ENCODE measurements around the gene PRKAG1. TPM values are rescaled to one million over a fixed set of nuclear protein-coding genes. Genes with fewer than 3 reads are reported as not detected.

PRKAG1 gene
- total RNA-seq, 3 donors from 2014 or later, result 68.1 to 70.6 (median 68.4) TPM

- no peak for ATAC-seq
- H3K36me3 Mint-ChIP-seq (ENCODE audit: insufficient read depth), result peaks cover 35% of the 10 kb centered on the region
- no peak overlapping the region for H3K4me3 Mint-ChIP-seq
- H3K27me3 Mint-ChIP-seq (ENCODE audit: low read depth), result no peaks in the 10 kb centered on the region
- no peak for DNase-seq
- no peaks in the 10 kb centered on the region for H3K9me3 Mint-ChIP-seq
- H3K4me1 Mint-ChIP-seq (ENCODE audit: low read depth), result peaks cover 48% of the 10 kb centered on the region
Measured at GRCh38 chr12:49054096-49054495, 35.5 kb upstream of the PRKAG1 start.

DNA sequence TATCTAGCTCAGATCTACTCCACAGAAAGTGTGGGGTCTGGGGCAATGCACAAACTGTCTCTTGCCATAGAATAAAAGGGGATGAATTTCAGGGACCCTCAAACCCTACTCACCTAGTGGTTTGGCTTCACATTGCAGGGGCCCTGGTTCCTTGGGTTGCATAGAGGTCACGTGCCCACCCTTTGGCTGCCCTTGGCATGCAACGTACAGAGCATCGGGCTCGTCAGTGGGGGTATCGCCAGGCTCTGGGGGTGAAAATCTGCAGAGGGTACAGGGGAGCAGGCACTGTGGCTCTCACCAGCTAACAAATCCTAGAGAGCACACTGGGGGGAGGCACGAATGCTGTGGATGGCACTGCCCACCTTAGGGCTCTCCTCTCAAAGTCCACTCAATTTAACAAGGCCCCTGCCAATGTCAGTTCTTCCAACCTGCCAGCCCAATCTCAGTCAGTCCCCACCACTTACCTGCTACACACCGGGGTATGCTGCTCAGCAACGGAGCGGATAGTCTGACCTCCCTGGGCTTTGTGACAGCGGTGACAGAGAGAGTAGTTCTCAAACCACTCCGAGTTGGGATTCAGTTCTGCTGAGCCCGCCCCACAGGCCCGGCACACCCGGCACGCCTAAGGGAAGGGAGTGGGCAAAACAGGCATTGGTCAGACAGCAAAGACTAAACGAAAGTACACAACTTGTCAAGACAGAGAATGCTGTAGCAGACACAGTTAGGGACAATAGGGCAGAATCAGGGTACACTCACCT is 34.1 kb upstream of the PRKAG1 start:
- Mint-ChIP-seq H3K4me1 (ENCODE audit: low read depth) (peaks cover 35% of the 10 kb centered on the region), H3K9me3 (no peaks in the 10 kb centered on the region), H3K27me3 (ENCODE audit: low read depth) (no peaks in the 10 kb centered on the region), H3K4me3 (no peak overlapping the region), H3K36me3 (ENCODE audit: insufficient read depth) (peaks cover 49% of the 10 kb centered on the region)
- ATAC-seq (no peak), DNase-seq (no peak)

GRCh38 chr12:49051777-49052438 is 33.3 kb upstream of the PRKAG1 start:
- no peaks in the 10 kb centered on the region for H3K9me3 Mint-ChIP-seq
- no peak overlapping the region for H3K4me3 Mint-ChIP-seq
- no peaks in the 10 kb centered on the region for H3K27me3 Mint-ChIP-seq (ENCODE audit: low read depth)
- peaks cover 54% of the 10 kb centered on the region for H3K36me3 Mint-ChIP-seq (ENCODE audit: insufficient read depth)
- H3K4me1 Mint-ChIP-seq (ENCODE audit: low read depth), result peaks cover 27% of the 10 kb centered on the region
- ATAC-seq (no peak), DNase-seq (no peak)

DNA sequence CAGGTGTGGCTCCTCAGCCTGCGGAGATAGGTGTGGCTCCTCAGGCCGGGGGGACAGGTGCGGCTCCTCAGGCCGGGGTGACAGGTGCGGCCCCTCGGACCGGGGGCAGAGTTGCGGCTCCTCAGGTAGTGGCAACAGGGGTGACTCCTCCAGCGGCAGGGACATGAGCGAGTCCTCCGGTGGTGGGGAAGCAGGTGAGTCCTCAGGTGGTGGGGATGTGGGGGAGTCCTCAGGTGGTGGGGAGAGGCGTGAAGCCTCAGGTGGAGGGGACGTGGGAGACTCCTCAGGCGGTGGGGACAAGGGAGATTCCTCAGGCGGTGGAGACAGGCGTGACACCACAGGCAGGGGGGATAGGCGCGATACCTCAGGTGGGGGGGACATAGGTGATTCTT is 32.8 kb upstream of the PRKAG1 start:
- Mint-ChIP-seq H3K4me1 (ENCODE audit: low read depth) (peaks cover 22% of the 10 kb centered on the region), H3K4me3 (no peak overlapping the region), H3K9me3 (no peaks in the 10 kb centered on the region), H3K27me3 (ENCODE audit: low read depth) (no peaks in the 10 kb centered on the region), H3K36me3 (ENCODE audit: insufficient read depth) (peaks cover 57% of the 10 kb centered on the region)
- DNase-seq (no peak), ATAC-seq (no peak)

DNA sequence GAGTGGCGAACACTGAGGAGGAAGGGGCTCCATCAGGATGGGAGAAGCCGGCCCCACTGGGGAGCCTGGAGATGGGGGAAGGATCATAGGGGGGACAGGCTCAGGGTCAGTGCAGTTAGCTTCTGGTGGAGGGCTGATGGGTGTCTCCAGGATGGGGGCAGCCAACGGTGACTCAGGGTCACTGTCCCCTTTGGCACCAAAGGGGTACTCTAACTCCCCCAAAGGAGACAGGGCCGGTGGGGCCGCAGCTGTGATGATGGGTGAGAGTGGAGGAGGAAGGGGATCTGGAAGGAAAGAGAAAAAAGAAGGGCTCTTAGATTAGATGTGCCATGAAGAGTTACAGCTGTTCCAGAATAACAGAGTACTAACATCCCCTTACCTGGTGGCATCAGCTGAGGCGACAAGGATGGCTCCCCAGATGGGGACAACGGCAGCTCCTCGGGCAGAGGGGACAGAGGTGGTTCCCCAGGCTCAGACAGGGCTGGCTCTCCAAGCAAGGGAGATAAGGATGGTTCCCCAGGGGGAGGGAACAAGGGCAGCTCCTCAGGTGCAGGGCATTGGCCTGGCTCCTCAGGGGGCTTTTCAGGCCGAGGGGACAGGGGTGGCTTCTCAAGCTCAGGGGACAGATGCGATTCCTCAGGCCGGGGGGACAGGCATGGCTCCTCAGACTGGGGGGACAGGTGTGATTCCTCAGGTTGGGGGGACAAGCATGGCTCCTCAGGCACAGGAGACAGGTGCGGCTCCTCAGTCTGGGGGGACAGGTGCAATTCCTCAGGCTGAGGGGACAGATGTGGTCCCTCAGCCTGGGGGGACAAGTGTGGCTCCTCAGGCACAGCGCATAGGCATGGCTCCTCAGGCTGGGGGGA is 32.2 kb upstream of the PRKAG1 start:
- Mint-ChIP-seq H3K27me3 (ENCODE audit: low read depth) (no peaks in the 10 kb centered on the region), H3K4me1 (ENCODE audit: low read depth) (peaks cover 16% of the 10 kb centered on the region), H3K4me3 (no peak overlapping the region), H3K36me3 (ENCODE audit: insufficient read depth) (peaks cover 58% of the 10 kb centered on the region), H3K9me3 (no peaks in the 10 kb centered on the region)
- DNase-seq (no peak), ATAC-seq (no peak)

- Mint-ChIP-seq H3K9me3 (no peaks in the 10 kb centered on the region), H3K27me3 (ENCODE audit: low read depth) (no peaks in the 10 kb centered on the region), H3K4me1 (ENCODE audit: low read depth) (peaks cover 5% of the 10 kb centered on the region), H3K36me3 (ENCODE audit: insufficient read depth) (peaks cover 58% of the 10 kb centered on the region), H3K4me3 (no peak overlapping the region)
- DNase-seq (no peak), ATAC-seq (no peak)
Measured at GRCh38 chr12:49049566-49050224, 31.1 kb upstream of the PRKAG1 start.

DNA sequence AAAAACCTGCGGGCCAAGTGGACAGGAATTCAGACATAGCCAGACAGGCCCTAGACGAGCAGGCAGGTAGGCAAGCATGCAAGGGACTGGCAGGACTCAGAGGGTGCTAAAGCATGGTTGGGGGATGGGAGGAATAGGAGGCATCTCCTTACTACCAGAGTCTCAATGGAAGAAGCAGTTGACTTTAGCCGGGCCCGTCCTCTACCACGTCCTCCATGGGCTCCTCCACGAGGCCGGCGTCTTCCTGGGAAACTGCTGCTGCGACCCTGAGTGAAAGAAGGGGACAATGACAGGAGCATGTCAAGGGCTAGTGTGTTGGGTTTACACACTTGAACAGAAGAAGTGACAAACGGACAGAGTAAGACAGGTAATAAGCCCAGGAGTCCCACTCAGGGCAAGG is 30.4 kb upstream of the PRKAG1 start:
- Mint-ChIP-seq H3K9me3 (no peaks in the 10 kb centered on the region), H3K36me3 (ENCODE audit: insufficient read depth) (peaks cover 62% of the 10 kb centered on the region), H3K4me1 (ENCODE audit: low read depth) (no peaks in the 10 kb centered on the region), H3K27me3 (ENCODE audit: low read depth) (no peaks in the 10 kb centered on the region), H3K4me3 (no peak overlapping the region)
- ATAC-seq (no peak), DNase-seq (no peak)

DNA sequence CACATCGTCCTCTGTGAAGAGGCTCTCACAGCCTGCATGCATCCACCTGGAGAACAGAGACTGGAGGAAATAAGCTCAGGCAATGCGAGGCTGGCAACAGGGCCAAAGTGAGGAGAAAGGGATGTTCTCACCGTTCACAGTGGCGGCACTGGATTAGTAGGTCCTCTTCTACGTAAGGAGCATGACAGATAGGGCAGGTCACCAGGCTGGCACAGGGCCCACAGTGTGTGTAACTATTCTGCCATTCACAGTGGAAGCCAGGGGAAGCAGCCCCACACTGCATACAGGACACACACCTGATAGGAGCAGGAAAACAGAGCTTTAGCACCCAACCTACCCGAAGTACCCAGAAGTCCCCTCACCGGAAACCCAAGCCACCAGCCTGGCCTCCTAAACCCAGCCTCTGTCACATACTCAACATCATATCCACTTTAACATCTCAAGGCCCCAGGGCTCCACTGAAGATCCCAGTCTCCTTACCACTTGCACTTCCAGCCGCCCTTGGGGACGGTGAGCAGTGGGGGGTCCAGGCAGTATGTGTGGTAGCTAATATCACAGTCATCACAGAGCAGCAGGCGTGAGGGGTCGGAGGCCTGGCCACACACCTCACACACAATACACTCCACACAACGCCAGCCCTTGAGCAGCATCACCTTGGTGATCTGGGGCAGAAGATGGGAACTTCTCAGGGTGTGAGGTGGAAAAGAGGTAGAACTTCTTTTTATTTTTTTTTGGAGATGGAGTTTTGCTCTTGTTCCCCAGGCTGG is 27.7 kb upstream of the PRKAG1 start:
- Mint-ChIP-seq H3K4me3 (no peak overlapping the region), H3K36me3 (ENCODE audit: insufficient read depth) (peaks cover 54% of the 10 kb centered on the region), H3K4me1 (ENCODE audit: low read depth) (no peaks in the 10 kb centered on the region), H3K27me3 (ENCODE audit: low read depth) (no peaks in the 10 kb centered on the region), H3K9me3 (no peaks in the 10 kb centered on the region)
- ATAC-seq (no peak), DNase-seq (no peak)

DNA sequence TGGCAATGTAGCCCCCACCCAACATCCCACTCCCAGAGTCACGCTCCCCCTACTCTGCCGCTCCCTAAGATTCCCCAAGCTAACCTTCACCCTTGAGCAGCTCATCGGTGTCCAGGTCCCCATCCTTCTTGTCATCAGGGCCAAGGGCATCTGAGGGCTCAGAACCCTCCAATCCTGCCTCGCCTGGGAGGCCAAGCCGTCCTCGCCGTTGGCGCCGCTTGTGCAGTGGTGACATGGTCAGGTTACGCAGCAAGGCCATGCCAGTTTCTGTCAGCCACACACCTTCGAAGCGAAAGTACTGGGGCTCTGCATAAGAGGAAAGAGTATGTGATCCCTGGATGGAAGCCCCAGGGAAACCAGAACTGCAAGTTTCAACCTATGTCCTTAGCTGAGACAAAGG is 26.1 kb upstream of the PRKAG1 start:
- H3K27me3 Mint-ChIP-seq (ENCODE audit: low read depth), result no peaks in the 10 kb centered on the region
- no peak overlapping the region for H3K4me3 Mint-ChIP-seq
- H3K4me1 Mint-ChIP-seq (ENCODE audit: low read depth), result no peaks in the 10 kb centered on the region
- ATAC-seq, result no peak
- no peaks in the 10 kb centered on the region for H3K9me3 Mint-ChIP-seq
- peaks cover 47% of the 10 kb centered on the region for H3K36me3 Mint-ChIP-seq (ENCODE audit: insufficient read depth)
- DNase-seq, result no peak

- H3K27me3 Mint-ChIP-seq (ENCODE audit: low read depth), result no peaks in the 10 kb centered on the region
- peaks cover 46% of the 10 kb centered on the region for H3K36me3 Mint-ChIP-seq (ENCODE audit: insufficient read depth)
- ATAC-seq (peak; percentile 83 to 84), DNase-seq (peak; percentile 79)
- H3K9me3 Mint-ChIP-seq, result no peaks in the 10 kb centered on the region
- no peak overlapping the region for H3K4me3 Mint-ChIP-seq
- no peaks in the 10 kb centered on the region for H3K4me1 Mint-ChIP-seq (ENCODE audit: low read depth)
Measured at GRCh38 chr12:49043856-49044258, 25.3 kb upstream of the PRKAG1 start.

DNA sequence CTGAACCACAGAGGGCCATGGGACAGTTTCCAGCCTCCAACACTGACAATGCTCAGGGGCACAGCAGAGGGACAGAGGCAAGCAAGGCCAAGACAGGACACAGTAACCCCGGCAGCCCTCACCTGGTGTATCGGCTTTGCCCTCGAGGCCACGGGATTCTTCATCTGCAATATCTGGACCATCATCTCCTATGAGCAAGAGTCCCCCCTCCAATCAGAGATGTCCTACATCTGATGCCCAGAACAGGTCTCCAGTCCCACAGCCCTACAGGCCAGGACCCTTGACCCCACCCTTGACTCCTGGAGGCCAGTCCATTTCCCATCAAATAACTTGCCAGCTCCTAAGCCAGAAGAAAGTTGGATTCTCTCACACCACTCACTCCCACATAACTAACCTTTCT is 24.7 kb upstream of the PRKAG1 start:
- Mint-ChIP-seq H3K4me1 (ENCODE audit: low read depth) (no peaks in the 10 kb centered on the region), H3K36me3 (ENCODE audit: insufficient read depth) (peaks cover 41% of the 10 kb centered on the region), H3K9me3 (no peaks in the 10 kb centered on the region), H3K4me3 (no peak overlapping the region), H3K27me3 (ENCODE audit: low read depth) (no peaks in the 10 kb centered on the region)
- DNase-seq (no peak), ATAC-seq (no peak)

DNA sequence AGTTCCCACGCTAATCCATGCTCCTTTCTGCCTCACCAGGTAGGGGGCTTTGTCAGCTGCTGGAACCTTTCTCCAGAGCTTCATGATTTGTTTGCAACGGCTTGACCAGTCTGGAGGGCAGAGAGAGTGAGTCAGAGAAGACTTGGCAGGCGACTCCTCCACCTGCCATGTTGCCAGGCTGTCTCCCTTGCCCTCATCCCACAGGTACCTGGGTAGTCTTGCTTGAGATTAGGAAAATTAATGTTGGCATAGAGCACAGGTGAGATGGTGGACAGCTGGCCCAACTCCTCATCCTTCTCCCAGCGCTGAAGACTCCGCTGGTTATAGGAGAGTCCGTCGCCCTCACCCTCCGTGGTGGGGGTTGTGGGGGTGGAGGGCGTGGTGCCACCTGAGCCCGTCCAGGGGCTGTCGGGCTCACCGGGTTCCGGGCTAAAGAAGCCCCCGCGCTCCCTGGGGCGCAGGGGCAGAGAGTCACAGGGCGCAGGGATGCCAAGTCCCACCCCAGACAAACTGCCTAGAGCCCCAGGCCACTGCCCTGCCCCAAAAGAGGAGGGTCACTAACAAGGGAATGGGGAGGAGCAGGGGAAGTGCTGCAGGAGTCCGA is 23.4 kb upstream of the PRKAG1 start:
- no peaks in the 10 kb centered on the region for H3K27me3 Mint-ChIP-seq (ENCODE audit: low read depth)
- no peaks in the 10 kb centered on the region for H3K9me3 Mint-ChIP-seq
- ATAC-seq (no peak), DNase-seq (no peak)
- H3K36me3 Mint-ChIP-seq (ENCODE audit: insufficient read depth), result peaks cover 33% of the 10 kb centered on the region
- H3K4me1 Mint-ChIP-seq (ENCODE audit: low read depth), result no peaks in the 10 kb centered on the region
- no peak overlapping the region for H3K4me3 Mint-ChIP-seq

- Mint-ChIP-seq H3K36me3 (ENCODE audit: insufficient read depth) (peaks cover 31% of the 10 kb centered on the region), H3K9me3 (no peaks in the 10 kb centered on the region), H3K27me3 (ENCODE audit: low read depth) (no peaks in the 10 kb centered on the region), H3K4me3 (no peak overlapping the region), H3K4me1 (ENCODE audit: low read depth) (no peaks in the 10 kb centered on the region)
- ATAC-seq, result no peak
- DNase-seq, result no peak
Measured at GRCh38 chr12:49041036-49041880, 22.7 kb upstream of the PRKAG1 start.

Measured in activated T-cell treated with anti-CD3 and anti-CD28 coated beads, Interleukin-2, amount 50 U/mL, for 4 hours (primary cell).